ENCODE data around the gene PTK7.

DNA sequence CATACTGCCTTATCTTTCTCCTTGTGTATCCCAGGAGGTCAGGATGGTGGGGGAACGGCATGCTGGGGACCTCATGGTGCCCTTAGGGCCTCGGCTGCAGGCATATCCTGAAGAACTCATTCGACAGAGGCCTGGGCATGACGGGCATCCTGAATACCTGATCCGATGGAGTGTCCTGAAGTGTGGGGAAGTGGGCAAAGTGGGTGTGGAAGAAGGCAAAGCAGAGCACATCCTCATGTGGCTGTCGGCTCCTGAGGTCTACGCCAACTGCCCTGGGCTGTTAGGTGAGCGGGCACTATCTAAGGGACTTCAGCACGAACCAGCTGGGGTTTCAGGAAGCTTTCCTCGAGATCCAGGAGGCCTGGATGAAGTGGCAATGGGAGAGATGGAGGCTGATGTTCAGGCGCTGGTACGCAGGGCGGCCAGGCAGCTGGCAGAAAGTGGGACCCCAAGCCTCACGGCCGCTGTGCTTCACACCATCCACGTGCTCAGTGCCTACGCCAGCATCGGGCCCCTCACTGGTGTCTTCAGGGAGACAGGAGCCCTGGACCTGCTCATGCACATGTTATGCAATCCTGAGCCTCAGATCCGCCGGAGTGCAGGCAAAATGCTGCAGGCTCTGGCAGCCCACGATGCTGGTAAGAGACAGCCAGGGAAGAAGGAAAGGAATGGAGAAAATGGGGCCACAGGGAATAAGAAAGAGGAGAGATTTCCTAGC, 108.3 kb downstream of the PTK7 start:
- TF ChIP-seq, protein P1, sequence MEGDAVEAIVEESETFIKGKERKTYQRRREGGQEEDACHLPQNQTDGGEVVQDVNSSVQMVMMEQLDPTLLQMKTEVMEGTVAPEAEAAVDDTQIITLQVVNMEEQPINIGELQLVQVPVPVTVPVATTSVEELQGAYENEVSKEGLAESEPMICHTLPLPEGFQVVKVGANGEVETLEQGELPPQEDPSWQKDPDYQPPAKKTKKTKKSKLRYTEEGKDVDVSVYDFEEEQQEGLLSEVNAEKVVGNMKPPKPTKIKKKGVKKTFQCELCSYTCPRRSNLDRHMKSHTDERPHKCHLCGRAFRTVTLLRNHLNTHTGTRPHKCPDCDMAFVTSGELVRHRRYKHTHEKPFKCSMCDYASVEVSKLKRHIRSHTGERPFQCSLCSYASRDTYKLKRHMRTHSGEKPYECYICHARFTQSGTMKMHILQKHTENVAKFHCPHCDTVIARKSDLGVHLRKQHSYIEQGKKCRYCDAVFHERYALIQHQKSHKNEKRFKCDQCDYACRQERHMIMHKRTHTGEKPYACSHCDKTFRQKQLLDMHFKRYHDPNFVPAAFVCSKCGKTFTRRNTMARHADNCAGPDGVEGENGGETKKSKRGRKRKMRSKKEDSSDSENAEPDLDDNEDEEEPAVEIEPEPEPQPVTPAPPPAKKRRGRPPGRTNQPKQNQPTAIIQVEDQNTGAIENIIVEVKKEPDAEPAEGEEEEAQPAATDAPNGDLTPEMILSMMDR (conservative IDR thresholded peaks at IDR 0.05; ENCODE audit: low read length) = no peak
- no peak for TF ChIP-seq EZH2phosphoT487 (IDR thresholded peaks at IDR 0.05; ENCODE audit: borderline replicate concordance, low read depth, low read length)

Measured in OCI-LY7 (cell line).